ENCODE results near the gene TSPY3. TPM values are rescaled to one million over a fixed set of nuclear protein-coding genes. Genes with fewer than 3 reads are reported as not detected.

TSPY3 gene
- total RNA-seq: not detected in 2 replicates

GRCh38 chrY:9398121-9398520 lies at the start of gene TSPY3:
Gene TSPY3, plus strand, starts transcription at chrY:9398421. Its CDS starts 46 bp downstream, at chrY:9398467.

GRCh38 chrY:9357497-9357896 lies 40.7 kb upstream of the TSPY3 start, which contains the start of gene TSPY8:
Gene TSPY8, plus strand, starts transcription at chrY:9357797. Its CDS starts 46 bp downstream, at chrY:9357843.

Other genes starting within 250 kb of the TSPY3 start
- not detected in 2 replicates for gene TSPY4, start 61.0 kb upstream of the TSPY3 start, total RNA-seq
- not detected in 2 replicates for gene TSPY8, start 40.6 kb upstream of the TSPY3 start, total RNA-seq
- gene TSPY1, start 68.5 kb downstream of the TSPY3 start, total RNA-seq: not detected in 2 replicates
- not detected in 2 replicates for gene TSPY9, start 88.8 kb downstream of the TSPY3 start, total RNA-seq
- gene TSPY10, start 129.5 kb downstream of the TSPY3 start, total RNA-seq: not detected in 2 replicates

All from subcutaneous preadipocyte (primary cell).